GM12865 (cell line): ENCODE results near the gene MKLN1.
A peak's percentile ranks its signal among the peaks of the same experiment; 100 is the strongest.

Experiments
- DNase-seq: peaks from one replicate; pipeline ENCODE4 v3.0.0; 2010; ENCODE audit warnings: low read depth
- H3K4me3 ChIP-seq: 2 replicates; pipeline ENCODE4 v1.5.1; 2011; ENCODE audit warnings: mild to moderate bottlenecking, low read depth, low read length, control low read depth
- TF ChIP-seq, protein P1 (sequence below): IDR thresholded peaks from 2 replicates; pipeline ENCODE4 v1.5.1; 2011; ENCODE audit warnings: low read length, control low read depth, low read depth, inconsistent platforms; ENCODE audit not compliant: insufficient read depth; ENCODE audit errors: missing control alignments

Gene MKLN1

DNA sequence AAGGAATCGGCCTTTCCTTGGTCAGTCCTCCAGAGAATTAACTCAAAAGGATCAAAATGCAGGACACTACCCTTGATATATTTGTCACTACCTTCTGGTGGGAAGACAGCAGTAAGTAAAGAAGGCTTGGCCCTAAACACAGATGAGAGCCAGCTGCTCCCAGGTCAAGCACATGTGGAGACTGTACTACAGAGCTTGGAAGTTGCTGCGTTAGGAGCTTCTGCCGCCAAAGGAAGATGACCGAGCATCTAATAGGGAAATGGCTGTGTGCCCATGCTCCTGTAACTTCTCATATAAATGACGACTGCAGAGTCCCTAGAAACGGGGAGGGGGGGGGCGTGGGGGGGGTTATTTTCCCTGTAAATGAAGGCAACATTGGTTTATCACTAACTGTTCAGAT is 169.8 kb downstream of the MKLN1 start:
- no peak overlapping the region for H3K4me3 ChIP-seq
- TF ChIP-seq, protein P1, sequence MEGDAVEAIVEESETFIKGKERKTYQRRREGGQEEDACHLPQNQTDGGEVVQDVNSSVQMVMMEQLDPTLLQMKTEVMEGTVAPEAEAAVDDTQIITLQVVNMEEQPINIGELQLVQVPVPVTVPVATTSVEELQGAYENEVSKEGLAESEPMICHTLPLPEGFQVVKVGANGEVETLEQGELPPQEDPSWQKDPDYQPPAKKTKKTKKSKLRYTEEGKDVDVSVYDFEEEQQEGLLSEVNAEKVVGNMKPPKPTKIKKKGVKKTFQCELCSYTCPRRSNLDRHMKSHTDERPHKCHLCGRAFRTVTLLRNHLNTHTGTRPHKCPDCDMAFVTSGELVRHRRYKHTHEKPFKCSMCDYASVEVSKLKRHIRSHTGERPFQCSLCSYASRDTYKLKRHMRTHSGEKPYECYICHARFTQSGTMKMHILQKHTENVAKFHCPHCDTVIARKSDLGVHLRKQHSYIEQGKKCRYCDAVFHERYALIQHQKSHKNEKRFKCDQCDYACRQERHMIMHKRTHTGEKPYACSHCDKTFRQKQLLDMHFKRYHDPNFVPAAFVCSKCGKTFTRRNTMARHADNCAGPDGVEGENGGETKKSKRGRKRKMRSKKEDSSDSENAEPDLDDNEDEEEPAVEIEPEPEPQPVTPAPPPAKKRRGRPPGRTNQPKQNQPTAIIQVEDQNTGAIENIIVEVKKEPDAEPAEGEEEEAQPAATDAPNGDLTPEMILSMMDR: no peak
- DNase-seq: no peak

GRCh38 chr7:131498237-131498885 is 170.7 kb downstream of the MKLN1 start:
- no peak for DNase-seq
- TF ChIP-seq, protein P1: no peak
- no peak overlapping the region for H3K4me3 ChIP-seq

- H3K4me3 ChIP-seq: no peak overlapping the region
- TF ChIP-seq, protein P1: no peak
- DNase-seq: no peak
Observed at GRCh38 chr7:131499801-131500200, 172.1 kb downstream of the MKLN1 start.

DNA sequence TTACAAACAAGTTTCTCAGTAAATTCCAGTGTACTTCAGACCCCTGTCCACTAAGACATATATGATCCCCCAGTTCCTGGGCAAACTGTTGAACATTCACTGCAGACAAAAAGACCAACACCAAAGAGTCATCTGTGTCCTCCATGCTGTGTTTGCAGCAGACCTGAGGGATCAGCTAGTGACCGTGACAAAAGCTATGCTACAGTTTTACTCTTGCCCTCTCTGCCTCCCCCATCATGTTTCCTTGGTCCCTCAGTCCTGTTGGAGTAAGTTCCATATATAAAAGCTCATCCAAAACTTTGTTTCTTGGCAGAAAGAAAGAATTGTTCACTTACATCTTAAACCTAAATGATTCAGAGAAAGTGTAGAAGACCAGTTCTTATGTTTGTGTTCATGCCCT is 172.7 kb downstream of the MKLN1 start:
- no peak overlapping the region for H3K4me3 ChIP-seq
- no peak for DNase-seq
- TF ChIP-seq, protein P1: no peak

DNA sequence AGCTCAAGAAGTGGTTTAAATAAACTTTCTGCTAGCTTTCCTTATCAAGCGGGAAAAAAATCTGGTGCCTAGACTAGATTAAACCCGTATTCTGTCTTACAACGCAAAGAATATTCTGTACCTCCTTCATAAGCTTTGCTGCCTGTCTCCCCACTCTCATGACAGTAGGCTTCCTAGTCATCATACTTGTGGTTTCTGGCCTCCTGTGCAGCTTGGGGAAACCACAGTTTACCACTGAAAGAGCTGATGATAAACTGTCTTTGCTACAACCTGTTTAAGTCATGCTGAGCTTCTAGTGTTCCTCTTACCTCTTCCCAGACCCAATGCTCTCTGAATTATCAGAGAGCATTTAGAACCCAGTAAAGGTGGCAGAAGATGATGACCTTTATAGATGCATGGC is 173.7 kb downstream of the MKLN1 start:
- DNase-seq: peak; percentile 69
- H3K4me3 ChIP-seq: no peak overlapping the region
- TF ChIP-seq, protein P1: no peak

GRCh38 chr7:131501930-131502685 is 174.4 kb downstream of the MKLN1 start:
- no peak overlapping the region for H3K4me3 ChIP-seq
- TF ChIP-seq, protein P1: no peak
- DNase-seq: no peak
